Activated CD8-positive, alpha-beta memory T cell treated with anti-CD3 and anti-CD28 coated beads for 48 hours (primary cell): ENCODE data around the gene CCR1.
"Not testable (repeated sequence)": the region's sequence is repeated elsewhere in the genome, so short reads cannot be mapped to it uniquely, and the experiment has no call there.

Source experiments
- DNase-seq, 3 experiments: peaks; one replicate each; pipeline ENCODE4 v3.0.0-alpha.2; 2020; ENCODE audit warnings: low read depth in 2 of 3, low spot score in 2 of 3

Gene CCR1

DNA sequence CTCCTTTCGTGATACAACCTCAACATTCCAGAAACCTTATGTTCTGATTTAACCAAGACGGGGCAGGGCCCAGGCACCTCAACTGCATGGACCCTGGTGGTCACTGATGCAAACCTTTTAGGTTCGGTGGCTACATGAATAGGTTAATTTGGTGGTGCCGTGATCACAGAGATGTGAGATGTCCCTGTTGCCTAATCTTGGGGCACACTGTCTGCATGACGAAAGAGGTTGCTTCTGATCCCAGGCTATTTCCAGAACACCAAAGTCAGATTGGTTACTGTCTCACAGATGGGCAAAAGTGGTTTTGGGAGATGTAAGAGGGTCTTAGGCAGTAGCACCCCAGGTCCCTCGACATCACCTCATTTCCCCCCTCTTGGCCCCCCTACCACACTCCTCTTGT is 4.0 kb upstream of the CCR1 start:
- DNase-seq: no peak

DNA sequence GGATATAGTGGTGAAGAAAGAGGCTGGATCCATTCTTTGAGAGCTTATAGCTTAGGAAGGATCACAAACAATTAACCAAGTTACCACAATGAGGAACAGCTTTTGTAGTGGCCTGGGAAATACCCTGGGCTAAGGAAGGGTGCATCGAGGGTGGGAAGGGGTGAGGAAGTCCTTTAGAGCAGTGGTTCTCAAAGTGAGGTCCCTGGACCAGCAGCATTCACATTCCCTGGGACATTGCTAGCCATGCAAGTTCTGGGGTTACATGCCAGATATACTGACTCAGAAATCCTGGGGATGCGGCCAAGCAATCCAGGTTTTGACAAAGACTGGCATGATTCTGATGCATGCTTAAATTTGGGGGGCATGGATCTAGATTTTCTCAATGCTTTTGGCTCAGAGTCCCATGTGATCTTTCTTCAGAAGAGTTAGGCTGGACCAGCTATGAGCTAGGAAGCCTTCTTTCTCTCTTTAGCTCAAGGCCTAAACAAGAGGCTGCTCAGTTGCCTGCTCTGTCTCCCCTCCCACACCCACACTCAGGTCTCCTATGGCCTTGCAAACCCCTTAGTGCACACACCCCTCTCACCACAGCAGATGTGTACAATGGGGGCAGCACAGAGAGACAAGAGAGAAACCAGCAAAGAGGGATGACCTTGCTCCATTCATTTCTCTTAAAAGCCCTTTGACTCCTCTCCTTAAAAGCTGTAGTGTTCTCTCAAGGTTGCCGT is 1.8 kb upstream of the CCR1 start:
- DNase-seq: no peak

DNA sequence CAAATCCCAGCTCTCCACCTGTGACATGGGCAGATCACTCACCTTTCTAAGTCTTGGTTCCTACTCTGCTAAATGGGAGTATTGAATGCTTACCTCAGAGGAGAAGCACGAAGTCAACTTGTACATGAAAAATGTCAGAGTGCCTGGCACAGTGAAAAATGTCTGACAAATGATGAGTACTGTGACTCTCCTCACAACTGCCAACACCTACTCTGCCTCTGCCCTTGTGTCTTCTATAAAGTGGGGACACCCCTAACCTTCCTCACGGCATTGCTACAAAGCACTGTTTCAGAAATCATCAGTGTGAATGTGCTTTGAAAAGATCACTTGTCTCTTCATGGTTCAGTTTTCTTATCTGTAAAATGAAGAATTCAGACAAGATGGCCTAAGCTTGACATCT is 940 bp upstream of the CCR1 start:
- DNase-seq: no peak

DNA sequence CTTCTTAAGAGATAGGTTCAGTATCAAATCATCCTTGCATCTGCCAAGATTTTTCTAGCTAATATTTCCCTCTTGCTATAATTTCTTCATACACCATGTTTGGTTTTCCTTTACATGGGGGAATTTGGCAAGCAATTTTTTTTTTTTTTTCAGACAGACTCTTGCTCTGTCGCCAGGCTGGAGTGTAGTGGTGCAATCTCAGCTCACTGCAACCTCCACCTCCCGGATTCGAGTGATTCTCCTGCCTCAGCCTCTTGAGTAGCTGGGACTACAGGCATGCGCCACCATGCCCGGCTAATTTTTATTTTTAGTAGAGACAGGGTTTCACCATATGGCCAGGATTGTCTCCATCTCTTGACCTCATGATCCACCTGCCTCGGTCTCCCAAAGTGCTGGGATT is 599 bp downstream of the CCR1 start:
- not testable (repeated sequence) for DNase-seq

DNA sequence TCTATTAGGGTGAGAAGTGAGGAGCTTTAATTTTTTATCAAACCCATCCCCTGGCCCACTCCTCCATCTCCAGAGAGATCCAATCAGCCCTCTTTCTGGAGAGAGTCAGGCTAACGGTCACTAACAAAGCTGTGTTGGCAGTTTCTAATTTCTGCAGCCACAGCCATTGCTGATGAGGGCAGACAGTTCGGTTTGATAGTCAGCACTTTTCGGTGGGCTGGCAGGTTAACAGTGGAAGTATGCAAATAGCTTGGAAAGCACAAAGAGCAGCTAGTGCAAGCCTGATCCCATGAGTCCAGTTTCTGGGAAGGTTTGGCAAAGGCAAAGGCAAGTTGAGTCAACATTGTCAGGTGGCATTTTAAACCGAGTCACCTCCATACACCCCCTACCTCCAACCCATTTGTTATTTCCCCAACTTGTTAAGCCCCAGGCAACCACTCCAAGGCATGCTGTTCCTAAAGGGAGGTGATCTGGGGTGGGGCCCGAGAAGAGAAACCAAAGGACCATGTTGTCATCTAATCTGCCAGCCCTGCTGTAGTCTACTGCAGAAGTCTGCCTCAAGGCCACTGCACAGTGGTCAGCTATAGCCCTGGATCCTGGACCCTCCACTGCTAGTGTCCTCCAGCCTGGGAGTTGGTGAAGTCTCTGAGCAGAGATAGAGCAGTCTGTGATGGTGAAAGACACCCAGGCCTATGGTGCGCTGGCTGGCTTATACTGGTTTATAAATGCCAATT is 1.7 kb downstream of the CCR1 start:
- DNase-seq: no peak

DNA sequence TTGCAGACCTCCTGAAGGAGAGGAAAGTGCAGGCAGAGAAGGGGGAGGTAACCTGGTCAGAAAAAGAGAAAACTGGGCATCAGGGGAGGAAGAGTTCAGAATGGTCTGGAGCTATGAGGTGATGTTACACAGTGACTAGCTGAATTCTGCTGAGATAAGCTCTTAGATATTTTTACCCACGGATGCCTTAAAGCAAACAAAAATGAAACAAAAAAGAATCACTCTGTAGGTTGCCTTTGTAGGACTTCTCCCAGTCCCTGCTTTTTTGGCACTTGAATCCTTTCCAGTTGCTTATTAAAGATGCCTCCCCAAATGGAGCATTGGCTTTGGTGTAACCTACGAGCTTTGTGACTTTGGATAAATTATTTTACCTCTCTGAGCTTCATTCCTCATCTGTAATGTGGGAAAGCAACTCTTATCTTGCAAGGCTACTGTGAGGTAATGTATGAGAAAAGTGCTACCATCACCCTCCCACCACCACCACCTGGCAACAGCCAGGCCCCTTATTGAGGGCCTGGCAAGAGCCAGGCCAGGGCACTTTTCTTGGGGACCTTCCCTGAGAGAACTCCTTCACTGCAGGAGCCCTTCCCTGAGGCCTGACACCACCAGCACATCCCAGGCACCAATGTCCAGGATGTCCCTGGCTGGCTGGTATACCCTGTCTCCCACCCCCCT is 2.7 kb downstream of the CCR1 start:
- DNase-seq: no peak

DNA sequence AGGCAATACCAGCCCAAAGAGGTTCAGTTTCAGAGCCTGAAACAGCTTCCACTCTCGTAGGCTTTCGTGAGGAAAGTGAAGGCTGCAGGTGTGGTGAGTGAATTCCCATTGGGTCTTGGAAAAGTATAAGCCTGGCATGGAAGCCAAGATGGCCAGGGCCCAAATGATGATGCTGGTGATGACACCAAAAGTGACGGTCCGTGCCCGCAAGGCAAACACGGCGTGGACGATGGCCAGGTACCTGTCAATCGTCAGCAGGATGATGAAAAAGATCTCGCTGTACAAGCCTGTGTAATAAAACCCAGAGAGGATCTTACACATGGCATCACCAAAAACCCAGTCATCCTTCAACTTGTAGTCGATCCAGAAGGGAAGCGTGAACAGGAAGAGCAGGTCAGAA is 4.4 kb downstream of the CCR1 start:
- DNase-seq: no peak

DNA sequence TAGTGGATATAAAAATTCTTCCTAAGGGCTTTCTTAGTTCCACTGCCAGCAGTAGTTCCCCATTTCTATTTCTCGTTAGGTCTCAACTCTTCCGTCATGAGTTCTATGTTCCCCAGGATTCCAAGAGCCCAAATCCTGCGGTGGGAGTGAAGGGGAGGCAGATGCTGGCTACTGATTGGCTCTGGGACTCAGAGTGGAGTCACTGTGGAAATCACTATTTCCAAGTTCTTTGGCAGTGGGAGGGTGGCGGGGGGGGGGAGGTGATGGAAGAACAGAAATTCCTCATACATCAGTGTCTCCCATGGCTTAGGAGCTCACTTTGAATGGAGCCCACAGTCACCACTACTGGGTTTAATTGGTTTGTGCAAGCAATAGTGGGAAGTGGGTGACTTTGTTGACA is 5.6 kb downstream of the CCR1 start:
- no peak for DNase-seq

DNA sequence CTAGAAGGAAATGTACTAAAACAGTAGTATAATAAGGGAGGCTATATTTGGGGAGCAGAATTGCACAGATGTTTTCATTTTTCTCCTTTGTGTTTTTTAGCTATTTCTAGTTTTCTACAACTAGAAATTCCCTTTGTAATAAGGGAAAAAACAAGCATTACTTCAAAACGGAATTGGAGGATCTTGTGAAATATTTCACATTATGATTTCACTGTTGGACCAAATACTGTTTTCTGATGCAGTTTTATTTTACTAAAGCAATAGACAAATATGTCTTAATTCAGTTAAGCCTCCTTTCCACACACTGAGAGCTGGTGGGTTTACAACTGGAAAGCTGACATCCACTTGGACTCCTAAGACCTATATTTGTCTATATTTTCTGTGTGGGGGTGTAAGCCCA is 7.3 kb downstream of the CCR1 start:
- DNase-seq: no peak

DNA sequence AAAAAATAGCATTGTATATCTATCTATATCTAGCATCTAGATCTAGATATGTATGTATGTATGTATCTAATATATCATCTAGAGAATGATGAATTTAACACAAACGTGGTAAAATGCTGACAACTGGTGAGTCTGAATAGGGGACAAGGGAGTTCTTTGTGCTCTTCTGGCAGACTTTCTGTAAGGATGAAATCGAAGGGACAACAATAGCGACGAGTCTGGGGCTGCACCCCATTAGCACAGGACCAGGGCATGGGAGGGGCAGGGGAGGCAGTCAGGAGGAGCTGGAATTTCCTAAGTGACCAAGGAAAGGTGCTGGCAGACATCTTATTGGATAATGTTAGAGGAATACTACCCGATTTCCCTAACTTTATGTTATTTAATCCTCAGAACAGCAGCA is 7.9 kb downstream of the CCR1 start:
- no peak for DNase-seq

DNA sequence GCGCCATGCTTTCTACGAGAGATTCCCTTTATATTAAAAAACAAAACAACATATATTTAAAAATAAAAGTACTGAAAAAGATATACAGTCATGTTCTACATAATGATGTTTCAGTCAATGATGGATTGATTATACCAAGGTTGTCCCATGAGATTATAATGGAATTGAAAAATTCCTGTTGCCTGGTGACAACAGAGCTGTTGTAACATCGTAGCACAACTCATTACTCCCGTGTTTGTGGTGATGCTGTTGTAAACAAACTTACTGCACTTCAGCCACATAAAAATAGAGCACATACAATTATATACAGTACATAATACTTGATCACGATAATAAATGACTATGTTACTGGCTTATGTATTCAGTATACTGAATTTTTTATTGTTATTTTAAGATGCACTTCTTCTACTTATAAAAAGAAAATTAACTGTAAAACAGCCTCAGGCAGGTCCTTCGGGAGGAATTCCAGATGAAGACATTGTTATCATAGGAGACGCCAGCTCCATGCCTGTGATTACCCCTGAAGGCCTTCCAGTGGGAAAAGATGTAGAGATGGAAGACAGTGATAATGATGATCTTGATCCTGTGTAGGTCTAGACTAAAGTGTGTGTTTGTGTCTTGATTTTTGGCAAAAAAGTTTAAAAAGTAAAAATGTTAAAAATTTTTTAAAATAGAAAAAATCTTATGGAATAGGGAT is 11.7 kb downstream of the CCR1 start:
- no peak for DNase-seq

DNA sequence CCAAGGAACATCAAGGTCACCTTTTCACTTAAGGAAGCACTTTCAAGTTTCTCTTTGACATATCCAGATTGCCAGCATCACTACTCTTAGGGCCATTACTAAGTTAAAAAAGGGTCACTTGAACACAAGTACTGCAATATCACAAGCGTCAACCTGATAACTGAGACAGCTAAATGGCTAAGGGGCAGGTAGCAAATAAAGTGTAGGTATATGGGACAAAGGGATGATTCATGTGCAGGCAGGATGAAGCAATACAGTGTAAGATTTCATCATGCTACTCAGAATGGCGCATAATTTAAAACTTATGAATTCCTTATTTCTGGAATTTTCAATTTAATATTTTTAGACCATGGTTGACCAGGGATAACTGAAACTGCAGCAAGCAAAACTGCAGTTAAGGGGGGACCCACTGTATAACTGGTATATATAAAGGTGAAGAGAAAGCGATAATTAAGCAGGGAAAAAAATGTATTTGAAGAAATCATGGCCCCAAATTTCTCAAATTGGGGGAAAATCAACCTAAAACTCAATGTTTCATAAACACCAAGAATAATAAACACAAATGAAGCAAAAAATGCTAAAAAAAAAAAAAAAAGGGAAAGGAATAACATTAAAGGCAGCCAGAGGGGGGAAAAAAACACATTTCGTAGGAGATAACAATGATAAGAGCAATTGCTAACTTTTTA is 13.1 kb downstream of the CCR1 start:
- DNase-seq: no peak

DNA sequence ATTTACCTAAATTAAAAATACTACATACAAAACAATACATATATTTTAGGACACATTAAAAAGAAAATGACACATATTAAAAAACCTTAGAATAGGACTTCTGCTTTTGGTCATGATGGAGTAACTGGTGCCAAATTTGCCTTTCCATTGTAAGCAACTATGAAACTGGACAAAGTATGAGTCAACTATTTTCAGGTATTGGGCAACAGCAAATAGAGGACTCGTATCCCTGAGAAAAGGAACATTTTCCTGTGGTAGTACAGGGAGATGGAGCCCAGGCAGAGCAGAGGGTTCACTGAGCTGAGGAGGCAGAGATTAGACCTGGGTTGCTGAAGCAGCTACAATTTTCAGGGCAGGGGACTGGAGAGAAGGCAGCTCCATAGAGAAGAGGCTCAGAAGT is 14.7 kb downstream of the CCR1 start:
- no peak for DNase-seq

DNA sequence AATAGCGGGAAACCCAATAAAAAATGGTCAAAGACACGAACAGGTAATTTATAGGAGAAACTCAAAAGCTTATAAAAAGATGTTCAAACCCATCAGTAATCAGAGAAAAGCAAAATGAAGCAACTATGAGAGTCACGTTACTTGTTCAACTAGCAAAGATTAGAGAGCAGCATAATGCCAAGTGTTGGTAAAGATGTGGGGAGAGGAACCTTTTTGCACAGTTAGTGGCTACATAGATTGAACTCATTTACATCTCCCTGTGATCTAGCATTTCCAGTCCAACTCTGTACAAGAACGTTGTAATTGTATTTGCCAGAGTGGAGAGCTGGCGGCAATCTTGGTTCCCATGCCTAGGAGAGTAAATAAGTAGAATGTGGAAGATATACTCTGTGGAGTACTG is 15.2 kb downstream of the CCR1 start:
- no peak for DNase-seq

DNA sequence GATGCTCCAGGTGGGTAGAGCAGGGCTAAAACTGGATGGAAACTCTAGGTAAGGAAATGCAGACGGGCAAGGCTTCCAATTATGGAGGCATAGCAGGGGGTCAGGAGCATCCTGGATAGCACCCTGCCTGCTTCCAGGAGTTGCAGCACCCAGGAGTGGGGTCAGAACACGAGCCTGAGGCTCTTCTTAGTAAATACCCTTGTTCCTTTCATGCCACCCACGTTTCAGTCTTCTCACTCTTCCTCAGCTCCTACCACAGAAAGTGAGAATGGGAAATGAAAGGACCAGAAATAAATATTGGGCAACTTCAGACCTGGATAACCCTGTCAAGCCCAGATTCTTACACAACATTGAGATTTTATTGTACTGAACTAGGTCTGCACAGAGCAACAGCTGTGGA is 16.4 kb downstream of the CCR1 start:
- no peak for DNase-seq

DNA sequence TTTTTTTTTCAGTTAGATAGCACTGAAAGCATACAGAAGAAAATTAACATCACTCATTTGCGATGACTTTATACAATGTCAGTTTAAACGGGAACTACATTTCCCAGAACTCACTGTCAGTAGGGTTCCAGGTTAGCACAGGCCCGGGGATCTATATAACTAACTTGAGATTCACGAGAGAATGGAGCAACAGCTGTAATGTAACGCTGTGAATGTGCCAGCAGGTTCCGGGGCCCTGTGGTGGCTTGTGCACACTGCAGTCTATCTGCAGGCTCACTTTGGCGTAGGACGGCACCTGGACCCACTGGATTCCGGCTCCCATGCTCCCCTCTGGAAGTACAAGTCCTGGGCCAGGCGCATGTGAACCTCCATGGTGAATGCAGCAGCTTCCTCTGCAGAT is 19.4 kb downstream of the CCR1 start:
- DNase-seq: no peak

DNA sequence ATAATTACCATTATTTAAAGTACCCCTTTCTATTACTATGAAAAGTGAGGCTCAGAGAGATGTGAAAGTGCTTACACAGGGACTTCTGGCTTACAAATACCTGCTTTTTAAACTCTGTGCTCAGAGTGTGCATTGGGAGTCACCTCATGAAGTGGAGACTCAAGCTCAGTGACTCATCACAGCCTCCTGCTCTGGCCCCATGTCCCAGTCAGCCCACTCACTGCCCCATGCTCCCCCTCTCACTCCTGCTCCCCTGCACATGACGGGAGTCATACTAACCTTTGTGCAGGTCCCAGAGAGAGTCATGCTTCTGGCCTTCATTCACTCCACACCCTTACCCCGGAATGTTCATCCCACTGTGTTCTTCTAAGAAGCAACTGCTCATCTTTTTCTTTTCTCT is 20.2 kb downstream of the CCR1 start:
- DNase-seq: no peak

DNA sequence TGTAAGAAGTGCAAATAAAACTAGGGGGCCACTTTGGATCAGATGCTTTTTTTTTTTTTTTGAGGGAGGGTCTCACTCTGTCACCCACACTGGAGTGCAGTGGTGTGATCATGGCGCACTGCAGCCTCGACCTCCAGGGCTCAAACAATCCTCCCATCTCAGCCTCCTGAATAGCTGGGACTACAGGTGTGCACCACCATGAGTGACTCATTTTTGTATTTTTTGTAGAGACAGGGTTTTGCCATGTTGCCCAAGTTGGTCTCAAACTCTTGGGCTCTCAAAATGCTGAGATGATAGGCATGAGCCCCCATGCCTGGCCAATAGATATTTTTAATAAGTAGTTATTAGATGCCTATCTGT is 20.8 kb downstream of the CCR1 start:
- no peak for DNase-seq

DNA sequence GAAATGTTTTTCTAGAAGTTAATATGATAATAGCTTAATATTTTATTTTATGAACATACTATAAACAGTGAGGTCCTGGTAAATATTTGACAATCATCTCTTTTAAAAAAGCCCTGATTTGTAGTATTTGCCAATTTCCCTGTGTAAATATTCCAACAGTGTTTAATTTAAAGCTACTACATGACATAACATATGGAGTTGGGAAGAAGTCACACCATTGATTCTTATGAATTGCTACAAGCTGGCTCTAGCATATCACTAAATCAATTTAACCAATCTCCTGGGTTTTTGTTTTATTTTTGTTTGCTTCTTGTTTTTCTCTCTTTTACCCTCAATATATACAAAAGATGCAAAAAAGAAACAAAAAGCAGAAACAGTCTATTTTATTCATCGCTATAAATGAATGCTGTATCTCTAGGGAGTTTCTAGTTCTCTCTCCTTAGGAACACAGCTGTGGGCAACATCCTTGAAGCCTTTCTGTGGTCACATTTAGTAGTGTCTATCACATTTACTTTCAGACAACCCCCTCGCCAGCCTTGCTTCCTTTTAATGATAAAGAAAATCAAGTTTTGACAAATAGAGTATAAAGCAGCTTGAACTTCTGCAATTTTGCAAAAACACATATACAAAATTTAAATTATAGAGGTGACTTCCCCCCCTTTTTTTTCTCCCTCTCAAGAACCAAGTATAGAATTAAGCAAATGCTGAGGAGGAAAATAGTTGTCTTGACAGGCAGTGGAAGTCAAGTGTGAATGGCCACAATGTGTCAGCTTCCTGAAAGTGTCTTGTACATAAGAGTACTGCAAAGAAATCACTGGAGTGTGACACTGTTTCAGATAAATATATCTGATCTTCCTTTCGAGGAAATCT is 21.4 kb downstream of the CCR1 start:
- no peak for DNase-seq

DNA sequence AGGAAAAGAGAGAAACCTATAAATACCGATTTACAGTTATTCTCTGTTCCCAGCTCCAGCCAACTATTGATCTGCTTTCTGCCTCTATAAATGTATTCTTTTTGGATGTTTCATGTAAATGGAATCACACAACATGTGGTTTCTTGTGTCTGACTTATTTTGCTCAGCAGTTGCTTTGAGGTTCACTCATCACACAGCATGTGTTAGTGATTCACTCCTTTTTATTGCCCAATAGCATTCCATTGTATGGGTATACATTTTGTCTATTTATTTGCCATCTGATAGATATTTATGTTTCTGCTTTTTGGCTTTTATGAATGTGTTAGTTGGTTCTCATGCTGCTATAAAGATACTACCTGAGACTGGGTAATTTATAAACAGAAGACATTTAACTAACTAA is 23.6 kb downstream of the CCR1 start:
- no peak for DNase-seq
